GM21447 (cell line): ENCODE results near the gene GABARAPL2.
"Not testable (repeated sequence)": the region's sequence is repeated elsewhere in the genome, so short reads cannot be mapped to it uniquely, and the experiment has no call there.

Source experiments
- ATAC-seq: cut with Tn5 transposase; IDR thresholded peaks from one replicate; pipeline ENCODE4 v1.9.1; 2021; ENCODE audit not compliant: unreplicated experiment

GABARAPL2 gene, protein sequence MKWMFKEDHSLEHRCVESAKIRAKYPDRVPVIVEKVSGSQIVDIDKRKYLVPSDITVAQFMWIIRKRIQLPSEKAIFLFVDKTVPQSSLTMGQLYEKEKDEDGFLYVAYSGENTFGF

DNA sequence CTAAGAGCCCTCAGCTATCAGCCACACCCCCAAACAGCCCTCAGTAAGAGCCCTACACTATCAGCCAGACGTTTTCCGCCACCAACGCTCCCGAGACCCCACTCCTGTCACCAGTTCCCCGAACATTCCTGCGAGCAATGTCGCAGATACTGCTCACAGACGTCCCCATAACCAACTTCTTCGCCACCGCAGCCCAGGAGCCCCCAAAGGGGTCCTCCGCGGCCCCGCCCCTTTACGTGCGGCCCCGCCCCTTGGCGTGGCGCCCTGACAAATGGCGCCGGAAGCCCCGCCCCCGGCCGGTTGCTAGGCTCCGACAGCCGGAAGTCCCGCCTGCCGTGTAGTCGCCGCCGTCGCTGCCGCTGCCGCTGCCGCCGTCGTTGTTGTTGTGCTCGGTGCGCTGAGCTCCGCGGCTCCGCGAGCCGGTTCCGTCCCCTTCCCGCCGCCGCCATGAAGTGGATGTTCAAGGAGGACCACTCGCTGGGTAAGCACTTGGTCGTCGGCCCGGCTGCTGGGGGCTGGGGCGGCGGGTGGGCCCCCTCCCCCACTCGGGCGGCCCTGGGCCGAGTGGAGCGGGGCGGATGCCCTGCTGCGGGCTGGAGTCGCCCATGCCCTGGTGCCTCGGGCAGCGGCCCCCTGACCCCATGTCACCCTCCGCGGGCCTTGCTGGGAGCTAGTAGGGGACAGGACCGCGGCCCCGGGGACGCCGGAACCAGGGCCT is at the start of gene GABARAPL2:
TSS of gene GABARAPL2 (plus strand) at position 340 of the 718 bp plus-strand sequence. CDS start at position 448, 108 bp downstream.
- ATAC-seq: peak; percentile 63

DNA sequence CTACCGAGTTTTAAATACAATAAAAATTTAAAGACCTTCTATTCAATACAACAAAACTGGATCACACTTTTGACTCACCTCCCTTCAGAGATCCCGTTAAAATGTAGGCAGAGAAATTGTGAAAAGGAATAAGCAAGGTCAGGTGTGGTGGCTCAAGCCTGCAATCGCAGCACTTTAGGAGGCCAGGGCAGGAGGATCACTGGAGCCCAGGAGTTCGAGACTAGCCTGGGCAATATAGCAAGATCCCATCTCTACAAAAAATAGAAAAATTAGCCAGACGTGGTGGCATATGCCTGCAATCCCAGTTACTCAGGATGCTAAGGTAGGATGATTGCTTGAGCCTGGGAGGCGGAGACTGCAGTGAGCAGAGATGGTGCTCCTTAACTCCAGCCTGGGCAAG is 47.0 kb upstream of the GABARAPL2 start:
- ATAC-seq: no peak

DNA sequence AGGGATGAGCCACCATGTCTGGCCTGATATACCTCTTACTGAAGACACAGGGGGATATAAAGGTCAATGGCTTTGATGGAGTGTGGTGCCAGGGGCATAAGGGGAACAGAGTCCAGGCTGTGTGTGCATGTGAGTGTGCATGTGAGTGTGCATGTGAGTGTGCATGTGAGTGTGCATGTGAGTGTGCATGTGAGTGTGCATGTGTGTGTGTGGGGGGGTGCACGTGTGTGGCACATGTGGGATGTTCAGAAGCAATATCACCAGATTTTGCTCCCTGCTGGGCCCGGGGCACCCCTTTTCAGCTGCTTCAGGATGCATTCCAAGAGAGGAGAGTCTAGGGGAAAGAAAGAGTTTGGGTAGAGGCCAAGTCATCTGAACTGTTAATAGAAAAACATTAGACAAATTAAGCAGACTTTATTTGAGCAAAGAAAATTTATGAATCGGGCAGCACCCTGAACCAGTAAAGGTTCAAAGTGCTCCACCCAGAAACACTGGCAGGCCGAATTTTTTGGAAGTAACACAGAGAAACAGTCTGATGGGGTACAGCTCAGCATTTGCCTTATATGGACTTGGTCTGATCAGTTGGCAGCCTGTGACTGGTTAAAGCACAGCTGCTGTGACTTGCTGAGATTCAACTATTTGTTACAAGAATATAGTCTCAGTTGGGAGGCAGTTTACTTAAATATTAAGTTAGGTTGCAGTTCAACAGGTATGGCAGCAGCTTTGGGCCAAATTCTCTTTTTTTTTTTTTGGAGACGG is 40.0 kb upstream of the GABARAPL2 start:
- ATAC-seq: no peak

DNA sequence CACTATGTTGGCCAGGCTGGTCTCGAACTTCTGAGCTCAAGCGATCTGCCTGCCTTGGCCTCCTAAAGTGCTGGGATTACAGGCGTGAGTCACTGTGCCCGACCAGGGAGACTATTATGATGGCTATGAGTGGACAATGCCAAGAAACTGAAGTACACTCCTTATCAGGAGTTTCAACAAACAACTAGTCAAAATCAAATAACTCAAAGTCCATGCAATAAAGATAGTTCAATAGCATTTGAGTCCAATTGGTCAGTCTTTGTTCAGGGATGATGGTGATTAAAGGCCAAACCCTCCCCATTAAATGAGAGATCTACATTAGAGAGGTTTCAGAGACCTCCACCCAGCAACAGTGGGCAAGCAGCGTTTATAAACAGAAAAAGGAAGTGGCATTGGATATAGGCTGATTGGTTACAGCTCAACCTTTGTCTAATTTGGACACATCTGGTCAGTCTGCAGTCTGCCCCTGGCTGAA is 38.3 kb upstream of the GABARAPL2 start:
- ATAC-seq: no peak

DNA sequence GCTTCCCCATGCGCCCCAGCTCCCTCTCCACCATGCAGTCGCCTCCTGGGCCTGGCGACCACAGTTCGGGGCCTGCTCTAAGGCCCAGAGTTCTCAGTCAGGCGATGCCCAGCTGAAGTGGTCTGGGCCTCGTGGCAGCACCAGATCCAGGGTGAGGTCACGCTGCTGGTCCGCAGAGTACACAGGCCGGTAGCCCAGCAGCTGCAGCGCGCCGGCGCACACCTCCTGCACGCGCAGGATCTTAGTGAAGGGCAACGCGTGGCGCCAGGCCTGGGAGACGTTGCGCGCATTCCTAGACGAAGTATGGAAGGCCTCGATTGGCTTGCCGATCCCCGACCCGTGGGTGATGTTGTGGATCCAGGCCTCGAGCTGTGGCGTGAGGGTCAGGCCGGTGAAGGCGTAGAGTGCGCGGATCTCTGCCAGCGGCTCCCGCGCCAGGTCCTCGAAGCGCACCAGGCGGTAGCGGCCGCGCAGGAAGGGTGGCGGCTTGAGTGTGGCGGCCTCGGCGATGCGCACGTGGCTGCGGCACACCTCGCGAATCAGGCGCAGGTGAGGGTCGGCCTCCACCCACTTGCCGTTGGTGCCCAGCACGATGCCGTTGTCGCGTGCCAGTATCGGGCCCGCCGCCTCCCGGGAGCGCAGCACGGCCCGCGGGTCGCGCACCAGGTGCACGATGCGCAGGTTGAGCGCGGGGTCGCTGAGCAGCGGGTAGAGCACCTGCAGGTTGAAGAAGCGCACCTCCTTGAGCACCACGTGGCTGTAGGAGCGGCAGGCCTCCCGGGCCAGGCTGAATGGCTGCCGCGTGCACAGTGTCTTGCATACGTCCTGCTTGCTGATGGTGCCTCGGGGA is 36.9 kb upstream of the GABARAPL2 start:
- no peak for ATAC-seq

DNA sequence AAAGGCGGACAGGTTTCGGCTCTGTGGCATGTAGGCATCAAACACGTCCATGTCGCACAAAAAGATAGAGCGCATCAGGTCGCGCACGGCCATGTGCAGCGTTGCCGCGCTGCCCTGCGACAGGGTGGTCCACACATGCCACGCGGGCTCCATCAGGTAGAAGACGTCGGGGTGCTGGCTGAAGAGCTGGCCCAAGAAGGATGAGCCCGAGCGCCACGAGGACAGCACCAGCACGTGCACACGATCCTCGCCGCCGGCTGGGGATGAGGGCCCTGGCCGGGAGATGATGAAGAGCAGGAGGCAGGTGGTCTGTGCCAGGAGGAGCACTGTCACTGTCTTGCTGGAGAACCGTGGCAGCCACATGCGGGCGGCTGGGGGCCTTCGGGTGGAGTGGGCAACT is 36.2 kb upstream of the GABARAPL2 start:
- no peak for ATAC-seq

DNA sequence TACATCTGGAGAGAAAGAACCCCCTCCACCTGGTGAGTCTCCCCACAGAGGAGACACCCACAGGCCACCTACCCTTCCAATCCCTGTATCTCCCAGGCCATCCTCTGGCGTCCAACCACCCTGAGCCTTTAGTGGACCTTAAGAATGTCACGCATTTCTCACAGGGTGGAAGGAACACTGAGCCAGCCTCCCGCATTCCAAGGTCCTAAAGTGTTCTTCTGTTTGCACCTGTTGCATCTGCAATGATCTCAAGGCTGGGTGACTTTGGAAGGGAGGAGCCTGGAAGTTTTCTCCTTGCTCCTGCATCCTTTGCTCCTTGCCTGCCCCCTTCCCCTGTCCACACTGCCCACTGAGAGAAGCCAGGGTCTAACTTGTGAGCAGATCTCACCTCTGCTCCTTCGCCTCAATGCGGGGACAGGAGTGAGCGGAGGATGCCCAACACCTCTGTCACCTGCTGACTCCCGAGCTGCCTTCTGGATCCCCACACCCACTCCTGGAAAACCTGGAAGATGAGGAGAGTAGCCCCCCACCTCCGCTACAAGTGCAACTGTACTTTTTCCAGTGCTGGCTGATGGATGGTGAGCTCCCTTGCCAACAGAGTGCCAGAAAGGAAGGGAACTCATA is 33.9 kb upstream of the GABARAPL2 start:
- no peak for ATAC-seq

DNA sequence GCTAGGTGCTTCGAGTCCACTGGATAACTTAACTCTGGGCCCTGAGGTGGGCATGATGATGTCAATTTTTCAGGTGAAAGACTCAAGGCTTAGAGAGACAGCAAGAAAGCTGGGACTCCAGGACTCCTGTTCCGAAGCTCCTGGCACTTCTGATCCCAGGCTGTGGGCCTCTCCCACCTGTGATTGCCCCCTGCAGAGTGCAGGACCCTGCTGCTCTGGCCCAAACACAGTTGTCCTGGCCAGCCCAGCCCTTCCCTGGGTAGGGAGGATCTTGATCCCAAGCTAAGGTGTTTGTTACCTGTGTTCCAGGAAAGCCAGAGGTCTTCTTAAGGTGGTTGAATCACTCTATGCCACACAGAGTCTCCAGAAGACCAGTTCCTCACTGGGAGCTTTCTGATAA is 33.4 kb upstream of the GABARAPL2 start:
- ATAC-seq: no peak

DNA sequence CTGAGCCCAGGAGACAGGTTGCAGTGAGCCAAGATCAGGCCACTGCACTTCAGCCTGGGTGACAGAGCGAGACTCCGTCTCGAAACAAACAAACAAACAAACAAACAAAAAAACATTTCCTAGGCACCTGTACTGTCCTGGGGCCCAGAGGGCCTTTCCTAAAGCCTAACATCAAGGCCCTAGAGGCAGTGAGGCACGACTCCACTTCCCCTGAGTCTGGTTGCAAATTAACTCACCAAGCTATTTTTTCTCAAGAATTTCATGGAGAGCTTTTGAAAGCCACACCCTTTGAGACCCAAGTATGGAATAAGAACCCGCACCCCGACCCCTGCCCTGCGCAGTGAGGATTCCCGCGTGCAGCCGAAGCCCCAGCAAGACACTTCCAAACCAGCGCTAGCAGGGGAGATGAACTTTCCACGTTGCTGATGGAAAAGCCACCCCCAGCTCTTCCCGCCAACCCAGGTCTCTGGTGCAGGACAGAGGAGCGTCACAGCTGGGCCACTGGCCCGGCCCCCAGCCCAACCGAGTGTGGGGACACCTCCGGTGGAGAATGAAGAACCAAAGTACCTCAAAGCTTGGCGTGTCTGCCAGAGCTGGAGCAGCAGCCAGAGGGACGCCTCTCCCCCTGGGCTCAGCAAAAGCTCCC is 31.5 kb upstream of the GABARAPL2 start:
- ATAC-seq: no peak

DNA sequence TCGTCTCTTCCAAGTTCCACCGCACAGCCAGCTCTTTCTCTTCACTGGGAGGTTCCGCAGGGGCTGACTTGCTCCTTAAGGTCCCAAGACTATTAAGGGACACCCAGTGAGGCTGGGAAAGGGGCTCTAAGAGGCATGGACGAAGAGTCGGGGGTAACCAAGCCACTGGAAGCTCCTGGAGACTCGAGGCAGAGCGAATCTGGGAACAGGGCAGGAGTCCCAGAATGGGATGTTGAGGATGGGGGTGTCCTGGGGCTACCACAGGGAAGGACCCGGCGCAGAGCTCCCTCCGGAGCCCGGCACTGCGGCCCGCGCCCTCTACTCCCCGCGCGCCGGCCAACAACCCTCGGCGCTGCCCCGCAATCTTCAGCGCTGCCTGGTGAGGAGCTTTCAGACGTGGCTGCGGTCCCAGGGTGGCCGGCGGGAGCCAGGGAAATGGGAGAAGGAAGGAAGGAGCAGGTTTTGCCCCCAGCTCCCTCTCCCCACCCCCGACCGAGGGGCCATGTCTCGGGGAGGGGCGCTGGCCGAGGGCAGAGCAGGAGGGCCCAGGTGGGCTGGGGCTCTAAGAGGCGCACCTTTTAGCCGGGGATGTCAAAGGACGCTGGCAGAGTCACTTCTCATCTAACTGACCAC is 30.9 kb upstream of the GABARAPL2 start:
- no peak for ATAC-seq

DNA sequence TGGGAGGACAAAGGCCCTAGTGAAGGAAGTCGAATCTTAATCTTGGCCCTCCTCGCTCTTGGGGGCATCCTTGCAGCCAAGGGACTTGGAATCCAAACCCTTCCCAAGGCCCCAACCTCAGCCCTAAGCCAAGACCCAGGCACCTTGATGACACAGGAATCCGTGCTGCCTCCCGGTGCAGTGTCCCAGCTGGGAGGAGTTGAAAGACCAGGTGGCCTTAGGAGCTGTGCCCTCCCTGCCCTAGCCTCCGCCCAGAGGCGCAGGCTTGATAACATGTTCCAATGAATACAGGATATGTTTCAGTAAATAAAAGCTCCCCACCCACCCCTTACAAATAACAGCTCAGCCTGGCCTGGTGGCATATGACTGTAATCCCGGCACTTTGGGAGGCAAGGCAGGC is 30.3 kb upstream of the GABARAPL2 start, which contains the start of gene CHST5:
TSS of gene CHST5 (minus strand) at position 208 of the 400 bp plus-strand sequence. CDS start 5,724 bp downstream, outside the sequence.
- no peak for ATAC-seq

DNA sequence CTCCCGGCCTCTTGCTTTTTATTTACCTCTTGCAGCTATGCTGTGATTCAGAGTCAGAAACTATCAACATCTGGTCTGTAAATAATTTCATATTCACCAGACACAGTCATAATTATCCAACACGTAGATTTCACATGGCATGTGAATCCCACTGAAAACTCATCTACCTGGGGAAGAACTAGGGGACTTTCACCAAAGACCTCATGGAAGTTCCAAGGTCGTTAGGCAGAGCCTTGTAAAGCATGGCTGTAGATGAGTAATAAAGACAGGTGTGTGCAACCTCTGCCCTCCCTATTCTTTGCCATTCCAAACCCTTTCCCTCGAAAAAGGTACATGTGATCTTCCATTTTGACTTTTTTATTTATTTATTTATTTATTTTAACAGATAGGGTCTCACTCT is 28.4 kb upstream of the GABARAPL2 start:
- no peak for ATAC-seq

DNA sequence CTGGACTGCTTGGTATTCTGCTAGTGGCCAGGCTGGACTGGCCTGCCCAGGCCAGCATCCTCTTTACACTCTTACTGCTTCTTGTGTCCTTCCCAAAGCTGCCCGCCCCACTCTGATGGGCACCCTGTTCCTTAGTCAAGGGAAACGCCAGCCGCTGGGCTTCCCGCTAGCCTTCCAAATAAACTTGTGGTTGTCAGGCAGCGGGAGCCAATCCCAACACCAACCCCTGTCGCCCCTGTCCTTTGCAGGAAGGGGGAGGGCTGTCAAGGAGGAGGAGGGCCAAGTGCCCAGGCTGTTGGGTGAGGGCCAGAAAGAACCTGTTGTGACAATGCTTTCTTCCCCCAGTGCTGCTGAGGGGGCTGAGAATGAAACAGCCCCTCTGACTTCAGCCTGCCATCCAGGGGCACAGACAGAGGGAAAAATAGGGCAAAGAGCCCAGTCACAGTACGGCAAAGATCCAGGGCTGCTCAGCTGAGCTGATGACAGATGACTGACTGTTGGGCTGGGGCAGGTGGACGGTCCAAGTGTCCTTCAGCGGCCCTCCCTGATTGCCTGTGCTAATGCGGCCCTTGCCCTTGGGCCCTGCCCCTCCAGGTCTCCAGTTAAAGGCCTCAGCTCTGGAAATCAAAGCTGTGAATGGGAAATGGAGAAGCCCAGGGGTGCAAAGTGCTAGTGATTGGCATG is 27.2 kb upstream of the GABARAPL2 start:
- not testable (repeated sequence) for ATAC-seq

DNA sequence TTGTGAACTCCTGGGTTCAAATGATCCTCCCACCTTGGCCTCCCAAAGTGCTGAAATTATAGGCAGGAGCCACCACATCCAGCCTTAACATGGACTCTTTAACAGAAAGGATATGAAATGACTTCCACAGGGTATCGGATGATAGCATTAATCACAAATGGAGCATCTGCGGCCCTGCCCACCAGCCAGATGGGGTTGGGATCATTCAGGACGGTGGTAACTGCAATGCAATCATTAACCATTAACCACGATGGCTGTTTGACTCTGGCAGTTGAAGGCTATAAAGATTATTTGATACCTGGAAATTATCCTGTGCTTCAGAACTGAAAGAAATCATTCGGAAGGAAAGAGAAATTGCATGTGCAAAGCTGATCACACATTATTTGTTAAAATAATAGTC is 24.9 kb upstream of the GABARAPL2 start:
- ATAC-seq: no peak

DNA sequence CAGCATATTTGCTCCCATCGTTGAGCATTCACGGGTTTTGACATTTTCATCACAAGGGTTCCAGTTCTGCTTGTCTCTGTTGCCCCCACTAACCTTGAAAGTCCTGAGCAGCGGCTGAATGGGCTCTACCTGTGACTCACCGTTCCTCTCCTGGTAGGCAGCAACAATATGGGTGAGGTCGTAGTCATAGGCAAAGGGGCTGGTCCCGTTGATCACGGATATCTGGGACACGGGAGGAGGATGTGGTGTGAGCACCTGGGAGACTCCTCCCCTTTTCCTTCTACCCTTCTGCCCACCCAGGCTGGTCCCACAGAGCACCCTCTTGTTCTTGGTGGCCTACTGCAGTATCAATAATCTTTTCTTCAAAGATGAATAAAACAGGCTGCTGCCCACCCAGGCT is 23.7 kb upstream of the GABARAPL2 start:
- not testable (repeated sequence) for ATAC-seq

DNA sequence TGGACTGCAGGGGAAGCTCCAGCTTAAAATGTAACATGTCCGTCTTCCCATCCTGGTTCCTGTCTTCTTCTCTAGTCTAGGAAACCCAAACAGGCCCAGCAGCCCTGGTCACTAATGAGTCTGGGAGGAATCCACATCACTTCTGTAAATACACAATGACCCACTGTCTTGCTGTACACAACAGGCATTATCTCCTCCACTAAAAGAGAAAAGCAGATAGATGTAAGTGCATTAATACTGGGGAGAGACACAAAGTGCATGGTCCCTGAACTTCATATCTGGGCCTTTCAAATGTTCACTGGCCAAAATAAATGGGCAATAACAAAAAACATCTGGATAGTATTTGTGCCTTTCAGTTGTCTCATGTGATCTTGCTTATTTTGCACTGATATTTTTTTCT is 20.3 kb upstream of the GABARAPL2 start:
- not testable (repeated sequence) for ATAC-seq

DNA sequence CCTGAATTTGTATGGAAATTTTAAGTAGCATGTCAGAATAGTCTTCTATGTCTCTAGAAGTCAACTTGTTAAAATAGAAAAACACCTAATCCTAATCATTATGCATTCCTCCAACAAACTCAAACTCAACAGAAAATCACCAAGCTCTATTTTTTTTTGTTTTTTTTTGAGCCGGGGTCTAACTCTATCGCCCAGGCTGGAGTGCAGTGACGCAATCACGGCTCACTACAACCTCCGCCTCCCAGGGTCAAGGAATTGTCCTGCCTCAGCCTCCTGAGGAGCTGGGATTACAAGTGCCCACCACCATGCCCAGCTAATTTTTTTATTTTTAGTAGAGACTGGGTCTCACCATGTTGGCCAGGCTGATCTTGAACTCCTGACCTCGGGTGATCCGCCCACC is 19.9 kb upstream of the GABARAPL2 start:
- no peak for ATAC-seq

DNA sequence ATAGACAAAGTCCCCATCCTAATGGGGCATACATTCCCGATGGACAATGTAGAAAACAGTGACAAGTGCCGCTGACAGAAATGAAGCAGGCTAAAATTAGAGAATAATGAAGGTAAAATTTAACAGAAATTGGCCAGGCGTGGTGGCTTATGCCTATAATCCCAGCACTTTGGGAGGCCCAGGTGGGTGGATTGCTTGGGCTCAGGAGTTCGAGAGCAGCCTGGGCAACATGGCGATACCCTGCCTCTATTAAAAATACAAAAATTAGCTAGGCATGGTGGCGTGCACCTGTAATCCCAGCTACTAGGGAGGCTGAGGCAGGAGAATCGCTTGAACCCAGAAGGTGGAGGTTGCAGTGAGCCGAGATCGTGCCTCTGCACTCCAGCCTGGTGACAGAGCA is 17.7 kb upstream of the GABARAPL2 start:
- not testable (repeated sequence) for ATAC-seq

DNA sequence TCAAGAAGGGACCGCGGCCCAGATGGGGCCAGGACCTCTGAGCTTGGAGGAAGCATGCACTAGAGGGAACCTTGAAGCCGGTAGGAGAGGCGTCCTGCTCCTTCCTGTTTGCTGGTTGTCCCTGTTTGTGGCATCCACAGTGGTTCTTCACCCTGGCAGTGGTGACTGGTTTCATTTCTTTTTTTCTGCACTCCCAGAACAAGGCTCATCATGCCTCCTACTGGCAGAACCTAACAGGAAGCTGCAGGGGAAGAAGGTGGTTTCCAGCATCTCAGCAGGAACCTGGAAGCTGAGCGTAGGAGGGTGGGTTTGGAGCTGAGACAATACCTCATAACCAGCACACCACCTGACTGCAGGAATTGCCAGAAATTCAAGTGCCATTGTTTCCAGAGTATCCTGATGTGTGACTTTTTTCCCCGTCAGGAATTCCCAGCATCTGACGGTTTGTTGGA is 15.9 kb upstream of the GABARAPL2 start:
- ATAC-seq: peak; percentile 88
